GM21619 (cell line): ENCODE results near the gene TMEM14A.
A peak's percentile ranks its signal among the peaks of the same experiment; 100 is the strongest.
"Not testable (repeated sequence)": the region's sequence is repeated elsewhere in the genome, so short reads cannot be mapped to it uniquely, and the experiment has no call there.

ENCODE experiments used
- ATAC-seq: cut with Tn5 transposase; IDR thresholded peaks from one replicate; pipeline ENCODE4 v1.9.1; 2021; ENCODE audit not compliant: unreplicated experiment

TMEM14A gene

GRCh38 chr6:52694404-52694803 lies 23.5 kb downstream of the TMEM14A start:
- ATAC-seq = no peak

GRCh38 chr6:52696418-52696817 lies 25.5 kb downstream of the TMEM14A start:
- no peak for ATAC-seq

- no peak for ATAC-seq
Observed at GRCh38 chr6:52697903-52698302, 27.0 kb downstream of the TMEM14A start.

GRCh38 chr6:52704060-52704459 lies 33.1 kb downstream of the TMEM14A start:
- ATAC-seq = no peak

GRCh38 chr6:52704781-52705502 lies 34.0 kb downstream of the TMEM14A start:
- not testable (repeated sequence) for ATAC-seq

- ATAC-seq = no peak
Observed at GRCh38 chr6:52706001-52706400, 35.1 kb downstream of the TMEM14A start.

- no peak for ATAC-seq
Observed at GRCh38 chr6:52707963-52708680, 37.2 kb downstream of the TMEM14A start.

- ATAC-seq = no peak
Observed at GRCh38 chr6:52712136-52712535, 41.2 kb downstream of the TMEM14A start.

- not testable (repeated sequence) for ATAC-seq
Observed at GRCh38 chr6:52714761-52715160, 43.8 kb downstream of the TMEM14A start.

GRCh38 chr6:52718550-52718949 lies 47.6 kb downstream of the TMEM14A start:
- no peak for ATAC-seq

- no peak for ATAC-seq
Observed at GRCh38 chr6:52720321-52720720, 49.4 kb downstream of the TMEM14A start.

GRCh38 chr6:52724042-52724405 lies 53.1 kb downstream of the TMEM14A start:
- ATAC-seq = no peak

GRCh38 chr6:52724406-52725121 lies 53.7 kb downstream of the TMEM14A start:
- peak; percentile 98 for ATAC-seq

GRCh38 chr6:52725143-52725534 lies 54.2 kb downstream of the TMEM14A start:
- ATAC-seq = no peak

GRCh38 chr6:52725535-52726192 lies 54.8 kb downstream of the TMEM14A start:
- no peak for ATAC-seq

- ATAC-seq = no peak
Observed at GRCh38 chr6:52726193-52726542, 55.3 kb downstream of the TMEM14A start.

- ATAC-seq = no peak
Observed at GRCh38 chr6:52726741-52727535, 56.0 kb downstream of the TMEM14A start.

- no peak for ATAC-seq
Observed at GRCh38 chr6:52727908-52728307, 57.0 kb downstream of the TMEM14A start.

GRCh38 chr6:52728394-52728793 lies 57.5 kb downstream of the TMEM14A start:
- no peak for ATAC-seq

GRCh38 chr6:52729576-52729975 lies 58.7 kb downstream of the TMEM14A start:
- ATAC-seq = no peak

GRCh38 chr6:52731719-52732118 lies 60.8 kb downstream of the TMEM14A start:
- no peak for ATAC-seq
